IPS DF 19.7 (cell line): ENCODE measurements around the gene DMGDH.

Source experiments
- DNase-seq: peaks from one replicate; pipeline ENCODE4 v3.0.0-alpha.2; 2013; ENCODE audit warnings: low read depth, low spot score

The DMGDH gene

GRCh38 chr5:79070350-79070667 lies 835 bp upstream of the DMGDH start:
- DNase-seq = no peak

- no peak for DNase-seq
Observed at GRCh38 chr5:79062436-79062835, 7.0 kb downstream of the DMGDH start.

GRCh38 chr5:79059674-79060073 lies 9.8 kb downstream of the DMGDH start:
- no peak for DNase-seq

- DNase-seq = no peak
Observed at GRCh38 chr5:79056847-79057246, 12.6 kb downstream of the DMGDH start.

- no peak for DNase-seq
Observed at GRCh38 chr5:79055017-79055416, 14.5 kb downstream of the DMGDH start.

GRCh38 chr5:79053321-79053720 lies 16.2 kb downstream of the DMGDH start:
- no peak for DNase-seq

- no peak for DNase-seq
Observed at GRCh38 chr5:79050498-79050897, 19.0 kb downstream of the DMGDH start.

GRCh38 chr5:79048437-79048836 lies 21.0 kb downstream of the DMGDH start:
- no peak for DNase-seq

- no peak for DNase-seq
Observed at GRCh38 chr5:79047199-79047598, 22.3 kb downstream of the DMGDH start.

- no peak for DNase-seq
Observed at GRCh38 chr5:79042188-79042587, 27.3 kb downstream of the DMGDH start.

GRCh38 chr5:79036769-79037168 lies 32.7 kb downstream of the DMGDH start:
- no peak for DNase-seq

GRCh38 chr5:79035237-79035636 lies 34.2 kb downstream of the DMGDH start:
- DNase-seq = no peak

GRCh38 chr5:79032782-79033181 lies 36.7 kb downstream of the DMGDH start:
- DNase-seq = no peak

- no peak for DNase-seq
Observed at GRCh38 chr5:79032031-79032695, 37.3 kb downstream of the DMGDH start.

GRCh38 chr5:79031485-79031867 lies 38.0 kb downstream of the DMGDH start:
- no peak for DNase-seq

- DNase-seq = no peak
Observed at GRCh38 chr5:79030663-79031484, 38.6 kb downstream of the DMGDH start.

GRCh38 chr5:79025054-79025472 lies 44.4 kb downstream of the DMGDH start:
- no peak for DNase-seq

- DNase-seq = no peak
Observed at GRCh38 chr5:79023947-79024346, 45.5 kb downstream of the DMGDH start.

- DNase-seq = no peak
Observed at GRCh38 chr5:79023348-79023747, 46.1 kb downstream of the DMGDH start.

- no peak for DNase-seq
Observed at GRCh38 chr5:79022771-79023170, 46.7 kb downstream of the DMGDH start.

GRCh38 chr5:79021753-79022152 lies 47.7 kb downstream of the DMGDH start:
- no peak for DNase-seq

GRCh38 chr5:79020861-79021561 lies 48.5 kb downstream of the DMGDH start:
- peak; percentile 33 for DNase-seq

- DNase-seq = no peak
Observed at GRCh38 chr5:79014631-79015030, 54.8 kb downstream of the DMGDH start.
